HFFc6 (cell line): ENCODE results near the gene CADPS2. TPM values are rescaled to one million over a fixed set of nuclear protein-coding genes. Genes with fewer than 3 reads are reported as not detected.

ENCODE experiments used
- DNase-seq: peaks from one replicate; pipeline ENCODE4 v3.0.0-alpha.2; 2018
- H3K27ac Mint-ChIP-seq: 2 replicates; pipeline ENCODE4 v1.8.0; 2020; ENCODE audit warnings: mild to moderate bottlenecking, mixed read lengths
- H3K27me3 Mint-ChIP-seq: 2 replicates; pipeline ENCODE4 v1.8.0; 2021; ENCODE audit warnings: mild to moderate bottlenecking, moderate library complexity, mixed read lengths; ENCODE audit not compliant: insufficient read depth
- H3K36me3 Mint-ChIP-seq: 2 replicates; pipeline ENCODE4 v1.8.0; 2021; ENCODE audit warnings: low read depth, mixed read lengths
- H3K4me1 Mint-ChIP-seq: 2 replicates; pipeline ENCODE4 v1.8.0; 2020; ENCODE audit warnings: low read depth, mixed read lengths
- H3K4me3 Mint-ChIP-seq: 2 replicates; pipeline ENCODE4 v1.8.0; 2020; ENCODE audit warnings: mild to moderate bottlenecking, moderate library complexity, mixed read lengths
- H3K9me3 Mint-ChIP-seq: 2 replicates; pipeline ENCODE4 v1.8.0; 2020; ENCODE audit warnings: mild to moderate bottlenecking, mixed read lengths
- total RNA-seq, 6 experiments: library from RNA; stranded (reverse); fragmentation: NEBNext Ultra II Directional; extraction: Animal tissue kit (Norgen Biotek cat#: 25700); gene quantifications; 2 replicates in 1 of 6; 3 replicates in 5 of 6; pipeline ENCODE4 v1.2.3, GENCODE V29; 2021
- TF ChIP-seq, protein P1 (sequence below): fragments of 200-600 bp; sonication (generic); IDR thresholded peaks from 2 replicates; pipeline ENCODE4 v1.5.0; 2021; ENCODE audit warnings: antibody characterized with exemption, mild to moderate bottlenecking

Gene CADPS2
- total RNA-seq, 6 experiments from 2014 or later: not detected

DNA sequence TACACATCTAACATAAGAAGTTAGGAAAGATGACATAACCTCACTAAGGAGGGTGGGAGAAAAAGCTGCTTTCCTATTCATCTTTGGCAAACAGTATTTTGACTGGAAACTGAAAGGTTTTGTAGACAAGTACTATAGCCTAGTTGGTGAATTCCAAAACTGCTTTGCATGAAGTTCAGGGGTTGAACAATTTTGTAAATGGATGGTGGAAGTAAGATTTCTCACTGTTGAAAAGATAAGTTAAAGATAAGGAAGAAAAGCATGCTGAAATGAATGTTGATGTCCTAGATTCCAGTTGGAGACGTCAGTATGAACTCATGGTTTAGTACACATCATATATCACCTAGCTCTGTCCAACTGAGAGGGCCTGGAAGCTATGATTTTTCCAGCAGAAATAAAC lies 422.6 kb downstream of the CADPS2 start:
- Mint-ChIP-seq H3K9me3 (peaks cover 36% of the 10 kb centered on the region), H3K4me1 (no peaks in the 10 kb centered on the region), H3K27ac (no peak overlapping the region), H3K27me3 (no peaks in the 10 kb centered on the region), H3K36me3 (no peaks in the 10 kb centered on the region), H3K4me3 (no peak overlapping the region)
- DNase-seq: no peak
- TF ChIP-seq, protein P1, sequence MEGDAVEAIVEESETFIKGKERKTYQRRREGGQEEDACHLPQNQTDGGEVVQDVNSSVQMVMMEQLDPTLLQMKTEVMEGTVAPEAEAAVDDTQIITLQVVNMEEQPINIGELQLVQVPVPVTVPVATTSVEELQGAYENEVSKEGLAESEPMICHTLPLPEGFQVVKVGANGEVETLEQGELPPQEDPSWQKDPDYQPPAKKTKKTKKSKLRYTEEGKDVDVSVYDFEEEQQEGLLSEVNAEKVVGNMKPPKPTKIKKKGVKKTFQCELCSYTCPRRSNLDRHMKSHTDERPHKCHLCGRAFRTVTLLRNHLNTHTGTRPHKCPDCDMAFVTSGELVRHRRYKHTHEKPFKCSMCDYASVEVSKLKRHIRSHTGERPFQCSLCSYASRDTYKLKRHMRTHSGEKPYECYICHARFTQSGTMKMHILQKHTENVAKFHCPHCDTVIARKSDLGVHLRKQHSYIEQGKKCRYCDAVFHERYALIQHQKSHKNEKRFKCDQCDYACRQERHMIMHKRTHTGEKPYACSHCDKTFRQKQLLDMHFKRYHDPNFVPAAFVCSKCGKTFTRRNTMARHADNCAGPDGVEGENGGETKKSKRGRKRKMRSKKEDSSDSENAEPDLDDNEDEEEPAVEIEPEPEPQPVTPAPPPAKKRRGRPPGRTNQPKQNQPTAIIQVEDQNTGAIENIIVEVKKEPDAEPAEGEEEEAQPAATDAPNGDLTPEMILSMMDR: no peak

DNA sequence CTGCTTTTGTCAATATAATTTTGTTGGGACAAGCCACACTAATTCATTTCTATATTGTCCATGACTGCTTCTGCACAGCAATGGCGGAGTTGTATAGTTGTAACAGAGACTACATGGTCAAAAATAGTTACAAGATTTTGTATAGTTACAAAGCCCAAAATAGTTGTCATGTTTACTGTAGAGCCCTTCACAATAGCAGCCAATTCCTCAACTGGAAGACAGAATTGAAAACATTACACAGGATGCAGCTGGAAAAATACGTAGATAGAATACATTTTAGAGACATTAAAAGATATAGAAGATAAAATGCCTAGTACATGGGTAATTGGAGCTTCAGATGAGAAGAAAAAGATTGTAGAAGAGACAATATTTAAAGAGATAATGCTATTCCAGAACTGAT lies 425.3 kb downstream of the CADPS2 start:
- Mint-ChIP-seq H3K27ac (no peak overlapping the region), H3K27me3 (no peaks in the 10 kb centered on the region), H3K9me3 (peaks cover 19% of the 10 kb centered on the region), H3K4me1 (no peaks in the 10 kb centered on the region), H3K4me3 (no peak overlapping the region), H3K36me3 (no peaks in the 10 kb centered on the region)
- DNase-seq: no peak
- TF ChIP-seq, protein P1: no peak

DNA sequence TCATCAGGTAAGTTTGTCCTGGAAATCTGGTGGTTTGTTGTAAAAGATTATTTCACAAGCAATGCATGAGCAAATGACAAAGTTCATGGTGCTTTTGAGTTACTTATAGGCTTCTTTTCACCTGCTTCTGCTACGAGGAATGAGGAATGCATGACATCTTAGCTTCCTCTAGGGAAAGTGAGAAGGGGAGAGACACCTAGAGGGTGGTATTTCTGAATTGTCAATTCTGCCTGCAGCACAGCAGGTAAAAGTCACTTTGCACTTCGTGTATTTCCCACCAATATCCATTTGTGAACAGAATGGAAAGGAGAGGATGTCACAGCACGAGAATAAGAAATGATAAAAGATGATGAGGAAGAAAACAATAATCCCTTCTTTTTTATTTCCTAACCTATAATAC lies 428.3 kb downstream of the CADPS2 start:
- Mint-ChIP-seq H3K27me3 (no peaks in the 10 kb centered on the region; the same call in 1 of the 2 replicates), H3K4me1 (no peaks in the 10 kb centered on the region), H3K4me3 (no peak overlapping the region), H3K36me3 (no peaks in the 10 kb centered on the region), H3K27ac (no peak overlapping the region), H3K9me3 (peaks cover 13% of the 10 kb centered on the region)
- DNase-seq: no peak
- TF ChIP-seq, protein P1: no peak

DNA sequence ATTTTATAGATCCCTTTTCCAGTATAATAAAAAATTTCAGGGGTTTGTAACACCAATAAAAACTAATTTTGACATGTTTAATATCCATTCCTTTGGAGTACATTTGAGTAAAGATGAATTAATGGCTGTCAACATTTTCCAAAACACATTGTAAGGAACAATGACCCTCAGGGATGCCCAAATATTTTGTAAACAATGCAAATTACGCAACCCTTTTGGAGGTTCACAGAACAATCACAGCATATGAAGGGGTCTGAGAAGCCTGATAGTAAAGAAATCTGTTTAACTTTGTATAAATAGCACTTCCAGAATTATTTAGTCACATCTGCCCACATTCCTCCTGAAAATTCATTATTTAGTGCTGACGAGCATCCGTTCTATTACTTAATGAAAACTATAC lies 428.9 kb downstream of the CADPS2 start:
- H3K27me3 Mint-ChIP-seq: no peaks in the 10 kb centered on the region; the same call in 1 of the 2 replicates
- H3K36me3 Mint-ChIP-seq: no peaks in the 10 kb centered on the region
- no peak overlapping the region for H3K4me3 Mint-ChIP-seq
- TF ChIP-seq, protein P1: no peak
- no peak for DNase-seq
- no peak overlapping the region for H3K27ac Mint-ChIP-seq
- H3K9me3 Mint-ChIP-seq: peaks cover 13% of the 10 kb centered on the region
- no peaks in the 10 kb centered on the region for H3K4me1 Mint-ChIP-seq

DNA sequence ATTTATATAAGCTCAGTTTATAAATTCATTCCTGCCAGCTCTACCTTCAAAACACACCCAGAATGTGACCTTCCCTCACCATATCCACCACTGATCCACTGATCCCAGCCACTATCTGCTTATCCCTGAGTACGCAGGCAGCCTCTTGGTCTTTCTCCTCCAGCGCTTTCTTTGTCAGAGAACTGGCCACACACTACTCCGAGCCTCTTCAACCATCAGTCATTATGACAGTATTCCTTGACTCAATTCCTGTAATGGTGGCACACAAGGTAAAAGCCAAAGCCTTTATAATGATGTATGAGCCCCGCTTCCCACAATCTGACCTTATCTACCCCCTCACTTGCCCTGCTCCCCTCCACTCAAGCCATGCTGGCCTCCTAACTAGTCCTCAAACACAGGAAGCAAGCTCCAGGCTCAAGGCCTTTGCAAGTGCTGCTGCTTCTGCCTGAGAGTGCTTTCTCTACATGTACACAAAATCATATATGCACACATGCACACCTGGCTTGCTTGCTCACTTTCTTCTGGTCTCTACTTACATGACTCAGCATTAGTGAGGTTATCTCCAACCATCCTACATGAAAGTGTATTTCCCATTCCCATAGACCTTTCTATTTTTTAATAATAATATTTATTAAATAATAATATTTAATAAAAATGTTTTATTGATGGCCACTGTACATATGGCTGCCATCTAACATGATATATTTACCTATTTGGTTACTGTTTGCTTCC lies 431.3 kb downstream of the CADPS2 start:
- H3K27me3 Mint-ChIP-seq: no peaks in the 10 kb centered on the region; the same call in 1 of the 2 replicates
- H3K4me1 Mint-ChIP-seq: no peaks in the 10 kb centered on the region
- no peak overlapping the region for H3K4me3 Mint-ChIP-seq
- TF ChIP-seq, protein P1: no peak
- no peak overlapping the region for H3K27ac Mint-ChIP-seq
- peaks cover 12% of the 10 kb centered on the region for H3K9me3 Mint-ChIP-seq
- DNase-seq: no peak
- H3K36me3 Mint-ChIP-seq: no peaks in the 10 kb centered on the region
